HT-29 (cell line): ENCODE results near the gene CAMK1G. TPM values are rescaled to one million over a fixed set of nuclear protein-coding genes. Genes with fewer than 3 reads are reported as not detected.
A peak's percentile ranks its signal among the peaks of the same experiment; 100 is the strongest.

Experiments
- DNase-seq: peaks from one replicate; pipeline ENCODE4 v3.0.0-alpha.2; 2015; ENCODE audit warnings: low spot score
- total RNA-seq: library from RNA; depleted of rRNA; stranded (reverse); fragments of >200 nt; shearing (Covaris generic); gene quantifications from 2 replicates; pipeline ENCODE4 v1.2.3, GENCODE V29; 2014

CAMK1G gene
- total RNA-seq, 1 experiment from 2014 or later = not detected

- DNase-seq = no peak
Observed at GRCh38 chr1:209564849-209565248, 18.7 kb upstream of the CAMK1G start.

DNA sequence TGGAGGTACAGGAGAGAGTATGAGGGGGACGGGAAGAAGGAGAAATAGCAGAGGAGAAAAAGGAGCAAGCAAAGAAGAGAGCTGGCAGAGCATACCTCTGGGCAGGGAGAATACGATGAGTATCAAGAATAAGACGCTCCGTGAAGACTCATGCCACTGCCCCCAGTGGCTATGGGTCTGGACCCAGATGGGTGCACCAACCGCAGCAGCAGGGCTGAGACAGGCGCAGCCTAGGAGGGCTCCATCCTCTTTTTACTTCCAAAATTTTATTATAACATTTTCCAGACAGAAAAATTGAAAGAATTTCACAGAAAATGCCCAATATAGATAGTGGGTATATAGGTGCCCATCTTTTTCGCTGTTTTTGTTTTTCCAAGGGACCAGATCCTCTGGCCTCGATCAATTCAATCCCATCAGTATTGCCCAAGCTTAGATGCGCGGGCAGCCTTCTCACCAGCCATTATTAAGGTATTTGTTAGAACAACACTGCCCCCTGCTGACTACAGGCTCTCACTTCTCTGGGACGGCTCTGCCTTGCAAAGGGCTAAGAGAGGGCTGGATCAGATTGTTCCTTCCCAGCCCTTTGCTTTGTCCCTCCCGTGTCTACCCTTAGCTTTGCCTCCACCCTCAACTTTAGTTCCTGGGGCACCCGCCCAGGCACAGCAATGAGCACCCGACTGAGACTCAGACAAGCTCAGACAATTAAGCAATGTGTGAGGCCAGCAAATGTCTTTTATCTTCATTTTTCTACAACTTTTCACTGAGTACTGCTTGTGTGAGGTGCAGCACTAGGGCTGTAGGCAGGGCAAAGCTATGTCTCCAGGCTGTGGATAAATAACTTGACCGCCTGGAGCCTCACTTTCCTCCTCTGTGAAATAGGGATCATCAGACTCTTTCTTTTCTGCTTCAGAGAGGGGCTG, 17.5 kb upstream of the CAMK1G start:
- DNase-seq = peak; percentile 96

GRCh38 chr1:209567698-209568175, 15.8 kb upstream of the CAMK1G start:
- no peak for DNase-seq

GRCh38 chr1:209569455-209570207, 13.9 kb upstream of the CAMK1G start:
- peak; percentile 88 for DNase-seq

GRCh38 chr1:209570743-209571142, 12.8 kb upstream of the CAMK1G start:
- DNase-seq = no peak

- DNase-seq = peak; percentile 91
Observed at GRCh38 chr1:209576392-209577197, 6.9 kb upstream of the CAMK1G start.

DNA sequence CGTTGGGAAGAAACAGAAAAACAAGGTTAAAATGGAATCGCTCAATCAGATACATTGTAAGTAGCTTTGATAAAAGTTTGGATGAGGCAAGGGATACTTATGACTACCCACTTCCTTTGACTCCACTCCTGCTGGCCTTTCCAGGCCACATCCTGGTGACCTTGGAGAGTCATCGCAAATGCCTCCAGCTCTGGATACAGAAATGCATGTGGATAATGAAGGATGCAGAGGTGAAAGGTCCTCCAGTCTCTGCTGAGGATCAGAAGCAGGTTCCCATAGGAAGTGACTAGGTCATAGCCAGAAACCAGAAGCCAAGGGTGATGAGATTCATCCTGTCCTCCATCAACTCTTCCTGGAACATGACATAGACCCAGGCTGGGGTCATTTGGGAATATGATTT, 6.2 kb upstream of the CAMK1G start:
- DNase-seq = no peak

DNA sequence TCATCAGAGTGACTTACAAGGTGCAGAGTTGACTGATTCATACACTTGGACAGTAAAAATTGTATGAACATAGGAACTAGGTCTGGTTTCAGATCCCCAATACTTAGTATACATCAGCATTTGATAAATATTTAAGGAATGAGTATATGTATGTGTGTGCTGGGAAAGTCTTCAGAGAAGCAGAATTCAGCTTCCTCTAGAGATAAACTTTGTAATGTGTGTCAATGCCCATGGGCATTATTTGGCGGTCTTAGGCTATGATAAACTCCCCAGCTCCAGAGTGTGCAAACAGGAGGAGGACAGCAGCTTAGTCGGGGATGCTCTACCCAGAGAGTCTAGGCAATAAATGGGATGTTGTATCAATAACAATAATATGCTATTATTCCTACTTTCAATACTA, 2.9 kb upstream of the CAMK1G start:
- no peak for DNase-seq

DNA sequence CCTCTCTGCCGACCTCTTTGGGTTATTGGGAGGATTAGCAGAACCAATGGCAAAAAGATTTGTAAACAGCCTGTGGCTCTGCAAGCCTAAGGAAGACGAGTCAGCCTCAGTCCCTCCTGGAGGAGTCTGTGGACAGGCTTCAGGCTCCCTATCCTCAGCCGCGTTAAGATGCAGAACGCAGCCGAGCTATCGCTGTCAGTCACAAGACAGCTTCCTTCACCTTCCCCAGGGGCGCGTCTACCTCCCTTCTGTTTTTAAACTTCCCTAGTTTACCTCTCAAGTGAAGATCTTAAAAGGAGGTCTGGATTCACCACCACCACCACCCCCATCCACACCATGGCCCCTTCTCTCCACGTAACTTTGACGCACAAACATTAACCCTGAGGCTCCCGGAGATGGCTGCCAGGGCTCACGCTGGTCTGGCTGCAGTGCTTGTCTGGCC, 738 bp downstream of the CAMK1G start:
- no peak for DNase-seq

- DNase-seq = no peak
Observed at GRCh38 chr1:209585197-209585596, 1.7 kb downstream of the CAMK1G start.

GRCh38 chr1:209585672-209586071, 2.2 kb downstream of the CAMK1G start:
- DNase-seq = no peak

GRCh38 chr1:209586221-209586740, 2.8 kb downstream of the CAMK1G start:
- no peak for DNase-seq

DNA sequence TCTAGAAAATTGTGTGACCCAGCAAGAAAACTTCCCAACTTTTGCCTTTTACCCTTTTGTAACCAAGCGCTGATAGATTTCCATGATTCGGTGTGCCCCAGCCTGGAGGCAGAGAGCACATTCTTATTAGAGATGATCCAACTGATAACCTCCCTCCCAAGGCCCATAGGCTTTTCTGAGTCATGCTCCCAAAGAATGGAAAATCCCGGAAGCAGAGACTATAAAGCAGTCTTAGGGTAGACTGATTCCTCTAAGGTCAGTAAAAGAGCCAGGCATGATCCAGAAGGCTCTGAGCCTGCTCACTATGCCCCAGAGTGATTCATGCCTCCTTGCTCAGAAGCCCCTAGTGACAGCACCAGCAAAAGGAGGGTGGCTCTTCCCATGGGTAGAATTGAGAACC, 4.3 kb downstream of the CAMK1G start:
- no peak for DNase-seq

DNA sequence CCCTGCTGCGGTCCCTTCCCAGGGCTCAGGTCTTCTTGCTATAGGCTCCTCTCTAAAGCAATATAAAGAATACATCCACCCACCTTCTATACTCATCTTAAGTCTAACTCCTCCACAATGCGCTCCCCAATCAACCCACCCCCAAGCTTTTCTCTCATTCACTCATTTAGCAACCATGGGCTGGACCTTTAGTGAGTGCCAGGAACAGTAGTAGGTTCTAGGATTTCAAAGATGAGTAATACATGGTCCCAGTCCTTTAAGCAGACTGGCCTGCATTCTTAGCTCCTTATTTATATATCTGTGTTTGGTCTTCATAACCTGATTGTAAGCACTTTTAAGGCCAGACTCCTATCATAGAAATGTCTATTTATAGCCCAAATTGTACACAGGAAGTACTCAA, 5.9 kb downstream of the CAMK1G start:
- no peak for DNase-seq

DNA sequence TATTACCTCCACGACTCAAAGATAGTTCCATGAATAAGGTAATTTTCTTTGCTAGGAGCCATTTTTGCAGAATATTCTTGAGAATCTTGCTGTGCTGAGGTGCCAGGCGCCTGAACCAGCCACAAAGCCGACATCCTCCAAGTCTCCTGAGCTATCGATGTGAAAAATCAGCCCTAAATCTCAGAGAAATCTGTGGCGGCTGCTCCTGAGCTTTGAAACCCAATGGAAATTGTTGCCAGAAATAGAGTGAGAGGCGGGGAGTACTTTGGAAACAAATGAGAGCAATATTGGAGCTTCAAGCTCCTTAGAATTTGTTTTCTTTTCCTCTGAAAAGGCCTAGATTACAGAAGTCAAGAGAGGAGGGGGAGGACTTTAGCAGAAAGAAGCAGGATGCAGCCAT, 6.3 kb downstream of the CAMK1G start:
- no peak for DNase-seq

DNA sequence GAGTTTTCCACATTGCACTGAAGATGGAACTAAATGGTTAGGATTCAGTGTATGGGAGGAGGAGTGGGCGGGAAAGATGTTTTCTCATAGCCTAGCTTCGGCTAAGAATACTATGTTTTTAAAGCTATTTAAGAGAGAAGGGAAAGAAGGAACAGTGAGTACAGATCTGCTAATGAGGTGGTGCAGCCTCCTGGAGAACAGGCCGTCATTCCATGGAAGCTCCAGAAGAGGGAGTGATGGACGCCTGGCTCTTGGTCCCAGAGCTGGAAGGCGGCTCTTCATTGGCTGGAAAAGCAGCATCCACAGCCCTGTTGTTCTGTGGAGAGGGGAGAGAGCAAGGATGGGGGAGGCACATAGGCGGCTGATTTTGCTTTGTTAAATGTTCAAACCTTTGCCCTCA, 6.9 kb downstream of the CAMK1G start:
- peak; percentile 51 for DNase-seq

DNA sequence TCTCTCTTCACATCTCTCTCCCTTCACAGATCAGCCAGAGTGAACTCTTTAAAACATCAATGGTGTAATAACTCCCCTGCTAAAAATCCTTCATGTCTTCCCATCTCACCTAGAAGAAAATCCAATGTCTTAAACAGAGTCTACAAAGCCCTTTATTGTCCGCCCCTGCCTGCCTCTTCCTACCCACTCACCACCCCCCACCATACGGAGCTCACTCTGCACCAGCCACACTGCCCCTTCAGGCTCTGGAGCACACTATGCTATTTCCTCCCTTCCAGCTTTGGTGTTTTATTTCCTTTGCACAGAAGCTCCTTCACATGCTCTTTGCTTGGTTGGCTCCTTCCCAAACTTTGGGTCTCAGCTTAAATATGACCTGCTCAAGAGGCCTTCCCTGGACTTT, 10.2 kb downstream of the CAMK1G start:
- DNase-seq = no peak

DNA sequence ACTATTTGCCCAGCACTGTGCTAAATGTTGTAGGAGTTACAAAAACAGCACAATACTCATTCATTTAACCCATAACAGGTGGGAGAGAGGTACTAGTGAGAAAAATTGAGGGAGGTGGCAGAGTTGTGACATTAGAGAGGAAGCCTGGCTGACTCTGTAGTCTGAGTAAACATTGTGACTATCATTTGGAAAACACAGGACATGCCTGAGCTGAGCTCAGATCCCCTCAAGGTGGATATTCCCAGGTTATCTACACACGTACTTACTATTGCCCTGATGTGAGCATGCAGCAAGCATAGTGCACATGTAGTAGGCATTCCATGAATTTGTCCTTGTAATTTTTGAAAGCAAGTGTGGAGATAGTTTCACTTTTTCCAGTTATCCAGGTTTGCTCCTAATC, 10.9 kb downstream of the CAMK1G start:
- DNase-seq = no peak

DNA sequence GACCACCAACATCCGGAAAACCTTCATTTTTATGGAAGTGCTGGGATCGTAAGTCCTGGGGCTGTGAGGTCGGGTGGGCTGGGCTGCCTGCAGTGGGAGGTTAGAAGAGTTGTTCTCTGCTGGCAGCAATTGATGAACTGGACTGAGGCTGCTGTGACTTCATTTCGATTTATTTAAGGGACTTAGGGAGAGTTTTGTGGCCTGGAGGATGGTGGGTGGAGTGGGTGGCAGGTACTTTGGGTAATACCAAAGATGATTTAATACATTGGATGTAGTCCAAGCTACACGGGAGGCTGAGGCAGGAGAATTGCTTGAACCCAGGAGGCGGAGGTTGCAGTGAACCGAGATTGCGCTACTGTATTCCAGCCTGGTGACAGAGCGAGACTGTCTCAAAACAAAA, 11.5 kb downstream of the CAMK1G start:
- DNase-seq = no peak

DNA sequence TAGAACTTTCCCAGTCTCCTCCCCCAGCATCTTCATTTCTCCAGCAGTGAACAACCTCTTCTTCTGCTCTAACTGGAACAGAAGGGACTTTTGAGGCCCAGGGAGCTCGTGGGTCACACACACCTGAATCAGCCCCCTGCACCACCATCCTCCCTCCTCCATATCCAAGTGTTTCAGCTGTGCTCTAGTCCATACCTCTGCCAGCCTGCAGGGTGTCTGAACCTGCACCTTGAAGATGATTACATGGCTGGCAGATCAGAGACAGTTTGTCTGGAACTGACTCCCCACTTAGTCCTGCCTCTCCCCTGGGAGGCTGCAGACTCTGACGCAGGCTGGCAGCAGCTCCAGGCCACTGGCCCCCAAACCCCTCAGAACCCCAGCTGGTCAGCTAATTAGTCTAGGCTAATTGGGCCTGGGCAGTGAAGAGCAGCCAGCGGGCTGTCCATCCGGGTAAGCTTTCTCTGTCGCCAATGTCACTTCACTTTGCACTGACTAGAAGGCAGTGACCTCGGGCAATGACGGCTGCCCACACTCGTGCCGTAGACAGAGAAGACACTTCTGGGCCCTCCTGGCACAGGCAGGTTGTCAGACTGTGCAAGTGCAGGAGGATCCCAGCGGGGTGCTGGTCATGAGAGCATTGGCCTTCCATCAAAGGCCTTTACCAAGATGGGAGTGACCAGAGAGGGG, 12.2 kb downstream of the CAMK1G start:
- no peak for DNase-seq

- DNase-seq = no peak
Observed at GRCh38 chr1:209597499-209597898, 14.0 kb downstream of the CAMK1G start.
